ENCODE results near the gene AOPEP. TPM values are rescaled to one million over a fixed set of nuclear protein-coding genes. Genes with fewer than 3 reads are reported as not detected.
"Not testable (repeated sequence)": the region's sequence is repeated elsewhere in the genome, so short reads cannot be mapped to it uniquely, and the experiment has no call there.

The AOPEP gene
- total and polyA plus RNA-seq, 9 of the 15 experiments (the other 6 are each of a cell fraction or from before 2014, with no cell fraction given) = 4.5 to 19.3 (median 13.5) TPM

DNA sequence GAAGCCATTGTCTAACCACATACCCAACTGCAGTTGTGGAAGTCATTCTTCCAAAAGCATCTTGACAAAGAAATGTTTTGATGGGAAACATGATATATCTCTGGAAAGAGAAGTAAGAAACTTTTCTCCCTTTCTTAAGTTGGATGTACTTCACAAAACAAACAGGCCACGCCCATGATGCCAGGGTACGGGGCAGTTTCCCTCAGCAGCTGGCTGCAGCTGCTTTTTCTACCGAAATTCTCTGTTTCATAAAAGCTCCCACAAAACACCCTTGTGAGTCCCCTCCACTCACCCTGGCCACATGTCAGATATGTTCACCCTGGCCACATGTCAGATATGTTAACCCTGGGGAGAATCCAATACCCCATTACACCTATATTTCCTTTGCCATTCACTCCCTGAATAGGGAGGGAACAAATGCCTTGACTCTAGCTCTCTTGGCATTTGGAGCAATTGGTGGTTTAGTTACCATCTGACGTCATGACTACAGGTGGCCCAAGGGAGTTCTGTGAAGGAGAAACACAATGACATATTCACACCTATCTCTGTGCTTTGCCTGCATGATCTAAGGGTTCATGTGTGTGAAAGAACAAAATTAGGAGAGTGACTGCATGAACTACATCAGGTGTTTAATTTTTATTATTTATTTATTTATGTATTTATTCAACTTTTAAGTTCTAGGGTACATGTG lies 103.0 kb downstream of the AOPEP start (continued):
- TF ChIP-seq EZH2 (IDR thresholded peaks at IDR 0.05; ENCODE audit: borderline replicate concordance, low read depth, low read length) = no peak
- TF ChIP-seq, protein P1, sequence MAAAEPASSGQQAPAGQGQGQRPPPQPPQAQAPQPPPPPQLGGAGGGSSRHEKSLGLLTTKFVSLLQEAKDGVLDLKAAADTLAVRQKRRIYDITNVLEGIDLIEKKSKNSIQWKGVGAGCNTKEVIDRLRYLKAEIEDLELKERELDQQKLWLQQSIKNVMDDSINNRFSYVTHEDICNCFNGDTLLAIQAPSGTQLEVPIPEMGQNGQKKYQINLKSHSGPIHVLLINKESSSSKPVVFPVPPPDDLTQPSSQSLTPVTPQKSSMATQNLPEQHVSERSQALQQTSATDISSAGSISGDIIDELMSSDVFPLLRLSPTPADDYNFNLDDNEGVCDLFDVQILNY (CRISPR knock-in tag; IDR thresholded peaks at IDR 0.05) = no peak
- no peak for TF ChIP-seq ESRRA (IDR thresholded peaks at IDR 0.05; ENCODE audit: borderline replicate concordance, low read depth)
- no peak for TF ChIP-seq ZFP30 (CRISPR knock-in tag; IDR thresholded peaks at IDR 0.05; ENCODE audit: borderline replicate concordance)

DNA sequence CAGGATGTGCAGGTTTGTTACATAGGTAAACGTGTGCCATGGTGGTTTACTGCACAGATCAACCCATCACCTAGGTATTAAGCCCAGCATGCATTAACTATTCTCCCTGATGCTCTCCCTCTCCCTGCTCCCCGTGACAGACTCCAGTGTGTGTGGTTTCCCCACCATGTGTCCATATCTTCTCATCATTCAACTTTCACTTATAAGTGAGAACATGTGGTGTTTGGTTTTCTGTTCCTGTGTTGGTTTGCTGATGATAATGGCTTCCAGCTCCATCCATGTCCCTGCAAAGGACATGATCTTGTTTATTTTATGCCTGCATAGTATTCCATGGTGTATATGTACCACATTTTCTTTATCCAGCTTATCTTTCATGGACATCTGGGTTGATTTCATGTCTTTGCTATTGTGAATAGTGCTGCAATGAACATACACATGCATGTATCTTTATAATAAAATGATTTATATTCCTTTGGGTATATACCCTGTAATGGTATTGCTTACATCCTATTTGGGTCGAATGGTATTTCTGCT lies 103.6 kb downstream of the AOPEP start:
- H4K20me1 ChIP-seq (replicated peaks; ENCODE audit: control insufficient read depth, insufficient read depth, low read length); intact Hi-C loops (cut with micrococcal nuclease); ATAC-seq; H3K4me2 ChIP-seq (ENCODE audit: insufficient read depth, low read length); H3K36me3 ChIP-seq (ENCODE audit: control insufficient read depth, insufficient read depth, low read length); in situ Hi-C loops (cut with MboI); H3K4me1 ChIP-seq (replicated peaks in 1 of 2; ENCODE audit: control insufficient read depth in 2 of 2, insufficient read depth in 2 of 2, low read length in 2 of 2); H3K27ac ChIP-seq (ENCODE audit: extremely low read depth, low read depth, low read length); H2AFZ ChIP-seq (ENCODE audit: low read depth, low read length); H3K27me3 ChIP-seq (ENCODE audit: control insufficient read depth in 2 of 2, insufficient read depth in 2 of 2, low read length in 2 of 2); FAIRE-seq; H3K9me1 ChIP-seq (ENCODE audit: control insufficient read depth, insufficient read depth, low read length); H3K9me3 ChIP-seq (replicated peaks; ENCODE audit: control insufficient read depth, insufficient read depth, low read depth, low read length); BruUV-seq (replicated peaks); H3K4me3 ChIP-seq; H3K9ac ChIP-seq (ENCODE audit: insufficient read depth in 1 of 2, low read depth in 2 of 2, low read length in 2 of 2); CTCF ChIA-PET (ENCODE audit: low intra/inter-chr PET ratio); H3K79me2 ChIP-seq (ENCODE audit: control insufficient read depth, insufficient read depth, low read length); DNase-seq (ENCODE audit: extremely low read depth in 1 of 4, low spot score in 3 of 4): not testable (repeated sequence)
- POLR2A ChIA-PET = interaction anchor here (0.7 kb wide), 1 partner anchor 56 kb away, joined by 3 read pairs; no protein-coding TSS in a partner anchor
- whole genome bisulfite sequencing (ENCODE audit: insufficient coverage, low coverage, missing lambda C conversion rate) = 15% methylated on average over 3 of the region's 3 CpGs

All from K562 (cell line).